ENCODE data around the gene DPYD.
"Not testable (repeated sequence)": the region's sequence is repeated elsewhere in the genome, so short reads cannot be mapped to it uniquely, and the experiment has no call there.

The DPYD gene

DNA sequence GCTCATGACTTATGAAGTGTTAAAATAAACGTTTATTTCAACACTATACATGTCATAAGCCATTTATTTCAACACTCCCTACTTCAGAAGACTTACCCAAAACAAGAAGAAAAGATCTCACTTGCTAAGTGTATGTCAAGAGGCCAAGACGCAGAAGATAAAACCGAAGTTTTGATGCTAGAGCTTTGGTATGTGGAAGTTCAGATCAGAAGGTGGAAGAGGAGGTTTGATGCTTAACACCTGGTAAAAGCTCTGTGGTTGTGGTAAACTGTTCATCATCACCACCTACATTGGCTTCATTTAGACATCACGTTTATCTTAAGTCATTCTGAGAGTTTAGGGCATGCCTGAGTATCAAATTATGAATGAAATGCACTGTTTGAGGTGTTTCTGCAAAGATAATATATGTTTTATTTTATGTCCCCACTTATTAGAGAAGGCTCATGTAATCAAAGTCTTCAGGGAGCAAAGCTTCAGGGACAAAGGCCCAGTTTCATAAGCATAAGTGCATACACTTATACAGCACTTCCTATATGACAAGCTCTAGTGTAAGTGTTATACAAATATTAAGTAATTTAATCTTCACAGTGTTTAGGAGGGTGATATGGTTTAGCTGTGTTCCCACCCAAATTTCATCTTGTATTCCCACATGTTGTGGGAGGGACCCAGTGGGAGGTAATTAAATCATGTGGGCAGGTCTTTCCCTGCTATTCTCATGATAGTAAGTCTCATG lies 665.9 kb downstream of the DPYD start:
- DNase-seq: no peak

DNA sequence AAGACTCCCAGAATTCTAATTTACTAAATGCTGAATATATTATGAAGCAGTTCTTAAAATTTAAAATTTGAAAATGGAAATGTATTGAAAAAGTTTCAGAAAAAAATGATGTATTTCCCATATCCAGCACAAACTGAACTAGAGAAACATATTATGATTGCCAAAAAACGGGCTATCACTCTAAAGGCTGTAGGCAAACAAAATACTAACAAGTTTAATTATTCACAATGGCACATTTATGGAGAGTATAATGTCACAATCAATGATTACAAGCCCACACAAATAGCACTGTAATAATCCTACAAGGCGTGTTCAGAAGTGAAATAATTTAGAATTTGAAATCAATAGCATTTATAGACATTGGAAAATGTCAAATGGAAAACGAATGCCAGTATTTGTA lies 667.9 kb downstream of the DPYD start:
- peak in 1 of 2 experiments; percentile 13 for DNase-seq

DNA sequence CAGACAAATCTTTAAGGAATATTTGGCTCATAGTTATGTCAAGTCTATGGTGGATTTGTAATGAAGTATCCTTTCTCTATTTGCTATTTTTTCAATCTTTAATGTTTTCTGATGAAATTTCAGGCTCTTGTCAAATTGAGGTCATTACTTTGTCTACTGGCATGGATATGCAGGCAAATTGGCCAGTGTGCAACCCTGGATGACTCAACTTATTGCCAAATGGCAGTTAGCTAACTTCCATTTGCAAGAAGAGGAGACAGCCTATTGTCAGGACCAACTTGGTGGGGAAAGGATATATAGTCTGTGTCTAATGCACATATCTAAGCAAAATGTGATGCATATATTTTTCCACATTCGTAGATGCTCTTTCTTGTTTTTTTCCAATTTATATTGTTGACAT lies 668.8 kb downstream of the DPYD start:
- no peak for DNase-seq

DNA sequence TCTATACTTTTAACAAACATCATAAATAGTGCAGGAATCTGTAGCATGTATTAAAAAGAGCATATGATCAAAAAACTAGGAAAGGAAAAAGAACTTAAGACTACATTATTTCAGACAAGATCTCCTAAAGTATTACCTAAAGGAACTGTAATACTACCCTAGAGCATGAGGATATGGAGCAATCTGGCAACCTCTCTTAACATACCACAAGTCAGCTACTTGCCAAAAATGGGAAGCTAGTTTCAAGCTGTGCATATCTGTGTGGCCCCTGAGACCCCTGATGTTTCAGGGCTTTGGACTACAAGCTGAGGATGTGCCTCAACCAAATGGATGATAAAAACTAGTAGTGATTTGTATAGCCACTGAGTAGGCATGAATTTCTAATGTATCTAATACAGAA lies 673.6 kb downstream of the DPYD start:
- no peak for DNase-seq

DNA sequence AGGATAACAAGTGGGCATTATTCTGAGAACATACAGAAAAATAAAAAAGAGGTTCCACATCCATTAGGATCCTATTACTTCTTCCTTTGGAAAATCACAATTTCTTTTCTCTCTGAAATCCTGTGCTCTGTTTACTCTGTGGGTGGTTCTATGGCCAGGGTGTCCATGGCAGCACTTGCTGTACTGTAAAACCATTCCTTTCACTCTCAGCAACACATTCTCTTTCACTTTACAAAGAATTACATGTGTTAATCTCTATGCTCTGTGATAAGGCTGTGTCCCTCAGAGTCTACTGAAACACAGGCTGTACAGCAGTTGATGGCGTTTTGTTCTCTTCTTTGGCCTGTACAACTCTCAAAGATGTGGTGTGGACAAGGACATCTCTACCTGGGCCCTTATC lies 675.2 kb downstream of the DPYD start:
- DNase-seq: peak in 1 of 2 experiments; percentile 1

DNA sequence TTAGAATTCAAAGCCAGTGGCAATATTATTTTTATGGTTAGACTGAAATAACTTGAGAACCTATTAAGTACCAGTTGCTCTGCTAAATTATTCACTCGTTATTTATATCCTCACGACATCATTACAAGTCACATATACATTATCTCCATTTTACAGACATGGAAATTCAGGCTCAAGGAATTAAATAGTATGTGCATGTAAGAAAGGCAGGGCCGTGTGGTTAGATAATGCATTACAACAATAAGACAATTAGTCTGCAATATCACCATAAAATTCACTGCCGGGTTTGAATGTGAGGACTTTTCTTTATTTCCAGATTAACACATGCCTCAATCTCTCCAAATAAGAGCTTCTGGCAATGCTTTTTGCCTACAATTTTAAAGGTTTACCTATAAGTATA lies 675.8 kb downstream of the DPYD start:
- DNase-seq: no peak

DNA sequence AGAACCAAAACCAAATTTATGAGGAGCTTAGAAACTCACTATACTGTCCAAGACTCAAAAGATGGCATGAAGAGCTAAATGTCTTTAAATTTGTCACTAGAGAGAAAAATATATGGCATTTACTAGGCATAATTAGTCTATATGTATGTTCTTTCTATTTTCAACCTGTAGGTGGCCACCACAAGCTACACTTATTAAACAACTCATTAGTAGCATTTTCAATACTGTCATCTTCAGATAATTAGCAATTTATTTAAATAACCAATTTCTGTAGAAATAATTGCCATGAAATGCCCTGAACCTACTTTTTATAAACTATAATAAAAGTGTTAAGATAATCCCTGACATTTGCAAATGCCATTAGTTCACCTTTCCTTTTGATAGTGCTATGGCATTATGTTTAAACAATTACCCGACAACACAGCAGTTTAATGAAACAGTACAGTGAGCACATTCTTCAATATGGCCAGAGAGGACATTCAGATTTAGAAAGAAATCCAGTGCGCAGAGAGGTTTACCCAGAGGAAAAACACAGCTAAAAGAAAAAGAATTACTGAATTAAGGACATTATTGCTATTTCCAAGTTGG lies 676.8 kb downstream of the DPYD start:
- peak in 1 of 2 experiments; percentile 7 for DNase-seq

DNA sequence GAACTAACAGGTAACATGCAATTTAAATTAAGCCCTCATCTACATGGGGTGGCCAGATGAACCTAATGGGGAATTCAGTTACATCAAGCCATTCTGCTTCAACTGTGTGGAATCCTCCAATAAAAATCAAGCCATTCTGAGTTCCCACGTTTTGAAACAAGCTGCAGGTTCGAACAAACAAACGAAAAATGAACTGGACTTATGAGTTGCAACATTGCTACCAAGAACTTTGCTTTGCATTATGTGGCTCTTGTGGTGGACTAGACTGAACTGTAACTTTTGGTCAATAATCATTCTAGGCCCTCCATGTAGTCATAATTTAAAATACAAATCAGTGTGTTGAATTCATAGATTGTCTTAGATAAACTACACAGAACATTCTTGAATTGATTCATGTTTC lies 682.0 kb downstream of the DPYD start:
- DNase-seq: no peak

DNA sequence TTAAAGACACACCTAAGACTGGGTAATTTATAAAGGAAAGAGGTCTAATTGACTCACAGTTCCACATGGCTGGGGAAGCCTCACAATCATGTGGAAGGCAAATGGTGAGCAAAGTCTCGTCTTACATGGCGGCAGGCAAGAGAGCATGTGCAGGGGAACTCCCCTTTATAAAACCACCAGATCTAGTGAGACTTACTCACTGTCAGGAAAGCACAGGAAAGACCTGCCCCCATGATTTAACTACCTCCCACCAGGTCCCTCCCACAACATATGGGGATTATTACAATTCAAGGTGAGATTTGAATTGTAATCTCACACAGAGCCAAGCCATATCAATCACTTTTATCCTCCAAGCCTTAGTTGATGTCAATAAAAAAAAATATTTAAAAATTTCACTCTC lies 689.5 kb downstream of the DPYD start:
- DNase-seq: not testable (repeated sequence)

DNA sequence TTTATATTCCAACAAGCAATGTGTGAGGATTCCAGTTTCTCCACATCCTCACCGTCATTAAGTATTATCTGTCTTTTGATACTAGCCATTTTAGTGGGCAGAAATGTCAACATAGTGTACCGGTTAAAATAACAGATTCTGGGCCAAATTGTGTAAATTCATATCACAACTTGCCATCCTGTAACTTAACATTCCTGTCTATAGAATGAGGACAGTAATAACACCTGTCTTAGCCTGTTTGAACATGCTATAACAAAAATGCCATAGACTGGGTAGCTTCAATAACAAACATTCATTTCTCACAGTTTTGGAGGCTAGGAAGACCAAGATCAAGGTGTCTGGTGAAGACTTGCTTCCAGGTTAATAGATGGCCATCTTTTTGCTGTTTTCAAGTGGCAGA lies 708.2 kb downstream of the DPYD start:
- DNase-seq: no peak

DNA sequence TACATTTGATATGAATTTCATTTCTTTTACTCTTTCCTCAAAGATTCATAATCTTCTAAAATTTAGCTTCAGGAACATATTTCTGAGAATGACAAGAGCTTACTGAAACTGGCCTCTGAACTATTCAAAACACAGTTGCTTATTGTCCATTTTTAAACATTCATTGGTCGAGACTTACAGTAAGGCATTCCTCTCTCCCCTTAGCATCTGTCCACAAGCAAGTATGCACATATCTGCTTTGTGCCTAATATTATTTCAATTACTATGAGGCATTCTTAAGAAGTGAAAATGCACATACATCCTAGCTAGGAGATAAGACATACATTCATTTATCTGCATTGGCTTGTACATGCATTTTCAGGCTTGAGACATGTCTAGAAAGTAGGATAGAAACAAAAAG lies 710.5 kb downstream of the DPYD start:
- DNase-seq: no peak

DNA sequence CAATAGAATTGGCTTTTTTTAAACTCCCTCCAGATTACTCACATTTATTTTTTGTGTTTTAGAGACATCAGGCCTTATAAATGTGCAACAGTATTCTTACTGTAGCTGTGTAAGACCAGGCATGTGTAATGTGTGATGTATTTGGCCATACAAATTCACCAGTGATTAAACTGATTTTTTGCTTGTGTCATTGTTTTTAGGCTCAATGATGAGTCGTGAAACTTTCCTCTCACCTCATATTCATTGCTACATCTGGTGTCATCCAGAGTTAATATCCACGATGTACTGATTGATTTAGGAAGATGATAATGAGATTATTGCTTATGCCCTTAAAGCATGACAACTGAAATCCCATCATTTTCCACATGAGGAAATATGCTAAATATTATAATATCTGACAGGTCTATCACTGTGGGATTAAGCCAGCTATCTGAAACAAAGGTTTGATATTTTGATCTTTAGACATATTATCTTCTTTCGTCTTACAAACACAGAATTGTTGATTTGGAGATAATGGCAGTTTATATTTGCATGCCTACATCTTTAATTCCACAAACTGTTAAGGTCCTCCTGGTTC lies 711.4 kb downstream of the DPYD start:
- no peak for DNase-seq

DNA sequence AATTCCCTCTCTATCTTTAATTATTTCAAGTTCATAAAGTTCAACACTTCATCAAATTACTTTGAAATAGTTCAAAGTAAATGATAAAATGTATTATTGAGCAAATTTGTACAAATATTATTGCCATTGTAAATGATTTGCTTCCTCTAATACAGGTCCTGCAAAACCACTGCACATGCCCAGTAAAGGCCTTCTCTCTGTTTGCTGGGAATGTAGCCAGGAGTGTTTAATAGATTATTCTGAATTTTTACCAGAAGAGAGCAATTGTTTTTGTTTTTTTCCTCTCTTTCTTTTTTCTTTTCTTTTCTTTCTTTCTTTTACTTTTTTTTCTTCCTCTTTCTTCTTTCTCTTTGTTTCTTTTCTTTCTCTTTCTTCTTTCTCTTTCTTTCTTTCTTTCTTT lies 713.0 kb downstream of the DPYD start:
- DNase-seq: no peak

DNA sequence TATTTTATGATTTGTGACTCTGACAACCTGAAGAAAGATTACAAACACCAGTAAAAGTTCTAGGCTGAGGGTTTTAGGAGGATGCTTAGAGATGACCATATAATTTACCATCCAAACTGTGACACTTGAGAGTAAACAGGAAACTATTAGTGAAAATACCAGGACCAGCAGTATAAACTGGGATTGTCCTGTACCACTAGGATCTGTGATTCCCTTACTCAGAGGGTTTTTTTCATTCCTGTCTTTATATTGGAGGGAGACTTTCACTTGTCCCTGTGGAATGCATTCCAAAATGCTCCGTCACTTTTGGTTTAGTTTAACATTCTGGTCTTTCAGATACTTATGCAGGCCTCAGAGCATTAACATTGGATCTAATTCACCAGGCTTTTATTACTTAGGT lies 716.4 kb downstream of the DPYD start:
- no peak for DNase-seq

DNA sequence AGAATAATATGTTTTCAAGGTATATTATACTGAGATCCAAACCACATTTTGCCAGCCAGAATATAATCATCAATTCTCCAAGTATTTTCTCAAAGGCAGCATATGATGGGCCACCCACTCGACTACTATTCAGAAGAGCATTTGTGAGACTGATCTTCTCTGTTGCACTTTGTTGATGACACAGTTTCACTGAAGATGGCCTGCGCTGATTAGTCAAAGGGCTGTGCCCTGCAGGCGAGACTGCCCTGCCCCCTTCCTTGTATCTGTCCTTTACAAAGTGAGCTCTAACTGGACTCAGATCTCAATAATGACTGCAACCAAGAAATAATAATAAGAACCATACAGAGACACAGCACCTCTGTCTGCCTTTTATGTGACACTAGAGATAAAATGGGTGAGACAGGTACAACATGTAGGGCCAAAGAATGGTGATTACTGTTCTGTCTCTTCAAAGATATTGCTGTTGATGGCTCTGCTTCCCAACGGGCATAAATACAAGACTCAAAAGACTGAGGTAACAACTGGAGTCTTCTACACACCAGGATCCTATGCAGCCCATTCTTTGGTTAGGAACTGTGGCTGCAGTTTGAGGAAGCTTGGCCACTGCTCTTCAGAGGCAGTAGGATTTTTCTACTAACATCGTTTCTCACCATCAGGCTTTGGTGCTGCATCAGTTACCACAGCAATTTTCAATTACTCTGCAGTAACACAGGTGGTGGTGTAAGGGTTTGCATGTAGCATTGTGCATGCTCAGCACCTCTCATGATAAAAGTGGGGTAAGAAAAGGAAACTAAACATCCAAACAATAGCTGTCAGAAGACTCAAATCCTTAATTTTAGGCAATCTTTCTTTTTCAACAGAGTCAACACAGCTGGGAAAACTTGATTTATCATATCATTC lies 718.1 kb downstream of the DPYD start:
- no peak for DNase-seq

DNA sequence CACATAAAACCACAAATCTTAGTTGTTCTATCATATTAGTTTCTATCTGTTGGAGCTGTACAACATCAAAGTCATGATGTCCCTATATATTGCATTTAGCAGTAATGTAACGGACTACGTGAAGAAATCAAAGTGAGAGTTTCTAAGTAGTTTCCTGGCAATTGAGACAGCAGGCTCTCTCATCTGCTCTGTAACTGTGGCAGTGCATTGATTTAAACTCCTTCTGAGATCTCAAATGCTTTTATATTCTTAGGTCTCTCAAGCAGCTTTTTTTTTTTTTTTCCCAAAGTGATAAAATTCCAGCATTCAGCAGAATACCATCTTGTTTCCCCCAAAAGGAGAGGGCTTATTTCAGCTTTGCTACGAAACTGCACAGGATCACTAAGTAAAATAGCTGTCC lies 719.2 kb downstream of the DPYD start:
- DNase-seq: no peak

DNA sequence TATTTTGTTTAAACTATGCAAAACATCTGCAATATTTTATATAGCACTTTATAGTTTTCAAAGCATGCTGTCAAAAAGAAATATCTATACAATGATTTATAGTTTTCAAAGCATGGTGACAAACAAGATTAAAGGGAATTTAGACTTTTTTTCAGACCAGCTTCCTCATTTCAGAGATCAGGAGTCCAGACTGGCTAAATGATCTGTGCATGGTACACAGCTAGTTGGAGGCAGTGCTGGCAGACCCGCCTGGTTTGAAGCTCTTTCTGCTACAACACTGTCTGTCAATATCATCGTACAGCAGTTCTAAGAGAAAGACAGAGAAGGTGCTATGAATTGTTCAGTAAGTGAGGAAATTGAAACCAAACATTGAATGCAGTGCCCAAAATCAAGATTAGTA lies 720.2 kb downstream of the DPYD start:
- no peak for DNase-seq

DNA sequence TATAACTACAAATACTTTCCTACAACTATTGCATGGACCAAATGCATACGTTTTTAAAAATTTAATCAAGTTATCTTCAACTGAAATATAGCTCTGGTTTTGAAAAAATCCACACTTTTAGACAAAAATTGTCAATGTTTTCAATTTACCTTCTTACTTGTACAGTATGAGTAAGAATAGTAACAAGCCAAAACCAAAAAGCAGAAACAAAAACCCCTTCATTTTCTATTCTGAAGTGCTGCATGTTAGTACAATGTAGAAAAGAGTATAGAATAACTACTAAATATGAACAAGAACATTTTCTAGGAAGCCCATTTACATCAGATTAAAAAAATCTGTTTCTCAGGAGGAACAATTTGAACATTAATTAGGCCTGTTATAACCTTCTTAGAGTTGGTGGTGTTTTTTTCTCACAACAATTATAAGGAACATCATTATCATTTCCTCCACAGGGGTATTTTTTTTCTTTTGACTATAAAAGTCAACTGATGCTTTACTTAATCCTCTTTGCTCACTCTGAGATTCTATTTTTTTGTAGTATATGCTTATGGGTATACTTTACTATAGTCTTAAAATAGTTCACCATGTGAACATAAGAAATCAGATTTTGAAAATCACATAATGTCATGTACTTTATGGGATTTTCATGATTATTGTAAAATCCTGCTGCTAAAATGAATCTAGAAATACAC lies 723.9 kb downstream of the DPYD start:
- DNase-seq: no peak

DNA sequence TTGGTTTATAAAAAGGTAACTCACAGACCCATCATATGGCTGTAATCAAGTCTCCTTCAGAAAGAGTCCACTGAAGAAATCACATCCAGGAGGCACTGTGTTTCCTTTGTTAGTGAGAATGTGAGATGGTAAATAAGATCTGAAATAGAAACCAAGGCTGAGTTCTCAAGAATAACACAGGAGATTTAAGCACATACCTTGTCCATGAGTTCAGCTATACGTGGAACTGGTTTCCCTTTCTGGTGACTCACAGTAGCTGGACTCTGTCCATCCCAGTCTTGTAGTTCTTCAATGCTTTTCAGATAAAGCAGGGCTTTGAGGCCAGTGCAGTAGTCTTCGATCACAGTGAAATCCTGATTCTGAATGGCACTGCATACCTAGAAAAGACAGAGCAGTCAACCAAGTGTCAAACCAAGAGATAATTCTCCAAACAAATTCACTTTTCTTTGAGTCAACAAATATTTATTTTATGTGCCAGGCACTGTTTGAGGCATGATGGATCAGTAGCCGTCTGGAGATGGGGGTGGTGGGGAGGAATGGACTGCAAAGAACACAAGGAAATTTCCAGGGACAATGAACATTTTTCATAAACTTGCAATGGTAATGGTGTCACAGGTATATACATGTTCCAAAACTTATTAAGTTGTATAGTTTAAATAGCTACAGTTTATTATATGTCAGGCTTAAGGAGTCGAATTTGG lies 727.8 kb downstream of the DPYD start:
- DNase-seq: no peak

DNA sequence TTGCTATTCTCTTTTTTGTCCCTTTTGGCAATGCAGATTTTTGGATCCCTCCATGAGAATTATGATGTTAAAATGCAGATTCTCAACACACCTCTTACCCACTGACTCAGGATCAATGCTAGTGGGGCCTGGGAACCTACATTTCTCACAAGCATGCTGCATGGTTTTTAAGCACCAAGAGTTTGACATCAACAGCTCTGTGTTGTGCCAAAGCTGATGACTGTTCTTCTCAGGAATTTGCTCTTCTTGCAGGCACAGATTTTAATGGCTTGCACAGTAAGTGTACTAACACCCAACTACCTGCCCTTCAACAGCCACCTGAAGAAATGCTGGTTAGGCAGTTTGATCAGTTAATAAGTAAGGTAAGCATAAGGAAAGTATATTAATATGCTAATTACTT lies 730.5 kb downstream of the DPYD start:
- DNase-seq: no peak

DNA sequence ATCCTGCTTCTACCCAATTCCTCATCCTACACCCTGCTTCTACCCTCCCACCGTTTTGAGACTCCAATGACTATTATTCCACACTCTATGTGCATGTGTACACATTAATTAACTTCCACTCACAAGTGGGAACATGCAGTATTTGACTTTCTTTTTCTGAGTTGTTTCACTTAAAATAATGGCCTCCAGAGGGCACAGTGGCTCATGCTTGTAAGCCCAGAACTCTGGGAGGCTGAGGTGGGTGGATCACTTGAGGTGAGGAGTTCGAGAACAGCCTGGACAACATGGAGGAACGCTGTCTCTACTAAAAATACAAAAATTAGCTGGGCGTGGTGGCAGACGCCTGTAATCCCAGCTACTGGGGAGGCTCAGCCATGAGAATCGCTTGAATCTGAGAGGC lies 734.5 kb downstream of the DPYD start:
- DNase-seq: no peak

DNA sequence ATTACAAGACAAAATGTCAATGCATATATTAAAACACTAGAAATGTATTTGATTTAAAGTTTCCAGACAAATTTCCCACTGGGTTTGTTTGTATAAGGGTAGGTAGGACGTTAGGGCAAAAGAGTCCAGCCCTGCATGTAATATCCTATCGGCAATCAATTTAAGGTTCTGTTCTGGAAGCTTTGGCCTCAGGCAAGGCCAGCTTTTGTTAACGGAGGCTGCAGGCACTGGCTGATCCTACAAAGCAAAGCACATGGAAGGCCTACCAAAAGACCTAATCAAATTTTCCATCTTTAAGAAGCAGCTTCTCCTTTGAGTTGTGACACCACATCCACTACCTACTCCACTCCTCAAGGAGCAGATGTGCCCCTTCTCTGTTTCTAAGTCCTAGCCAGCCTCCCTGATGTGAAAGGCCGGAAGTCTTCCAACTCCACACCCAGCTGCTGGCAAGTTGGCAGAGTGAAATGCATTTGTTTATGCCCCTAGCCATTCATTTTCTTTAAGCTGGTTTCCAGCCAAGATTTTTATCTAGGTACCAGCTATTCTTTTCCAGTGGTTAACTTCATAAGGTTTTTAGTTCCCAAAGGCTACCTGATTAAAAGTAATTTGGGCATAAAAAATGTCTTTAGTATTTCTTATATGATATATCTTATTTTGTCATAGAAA lies 746.7 kb downstream of the DPYD start:
- peak in 1 of 2 experiments; percentile 65 for DNase-seq

Measured in NCI-H2081 (cell line).